ENCODE data around the gene LCA5. TPM values are rescaled to one million over a fixed set of nuclear protein-coding genes. Genes with fewer than 3 reads are reported as not detected.
"Not testable (repeated sequence)": the region's sequence is repeated elsewhere in the genome, so short reads cannot be mapped to it uniquely, and the experiment has no call there.

LCA5 gene
- total RNA-seq, 1 donor from 2014 or later = 9.1 TPM

DNA sequence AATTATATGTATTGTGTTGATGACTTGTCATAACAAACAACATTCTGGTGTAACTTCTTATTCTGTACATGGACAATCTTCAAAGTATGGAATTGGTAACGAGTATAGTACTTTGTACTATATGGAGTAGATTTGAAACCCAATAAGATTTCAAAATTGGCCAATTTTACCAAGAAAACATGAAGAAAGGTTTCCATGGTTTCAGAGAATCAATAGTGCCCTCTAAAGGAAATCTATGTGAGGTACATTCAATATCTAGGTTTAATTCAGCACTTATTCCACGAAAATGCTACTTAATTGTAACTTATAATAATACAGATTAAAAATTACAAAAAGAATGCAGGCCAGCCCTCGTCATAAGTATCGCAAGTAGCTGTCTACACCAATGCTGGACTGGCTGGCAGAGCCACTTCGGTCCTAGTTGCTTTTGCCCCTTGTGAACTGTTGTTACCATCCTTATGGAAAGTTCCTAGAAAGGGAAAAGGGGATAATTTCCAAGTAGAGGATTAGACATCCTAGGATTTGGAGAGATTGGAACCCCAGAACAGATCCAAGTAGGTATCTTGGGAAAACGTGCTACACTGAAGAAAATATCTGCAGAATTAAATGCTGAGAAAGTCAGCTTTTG lies 70.9 kb downstream of the LCA5 start:
- DNase-seq = peak; percentile 47

DNA sequence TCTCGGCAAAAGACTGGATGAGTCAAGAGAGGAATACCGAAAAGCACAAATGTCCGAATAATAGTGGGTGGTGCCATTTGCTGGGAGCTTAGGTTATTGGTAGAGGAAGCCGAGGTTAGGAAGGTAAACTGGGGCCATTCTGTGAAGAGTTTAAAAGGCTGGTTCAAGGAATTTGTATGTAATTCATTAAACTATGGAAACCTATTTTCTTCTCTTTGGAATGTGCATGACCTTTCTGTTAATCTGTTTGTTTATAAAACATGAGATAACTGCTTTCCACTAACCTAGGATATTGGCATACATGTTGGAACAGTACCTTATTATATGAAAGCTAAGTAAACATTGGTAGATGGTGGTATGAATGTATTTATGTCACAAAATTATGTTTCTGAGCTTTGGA lies 71.8 kb downstream of the LCA5 start:
- no peak for DNase-seq

DNA sequence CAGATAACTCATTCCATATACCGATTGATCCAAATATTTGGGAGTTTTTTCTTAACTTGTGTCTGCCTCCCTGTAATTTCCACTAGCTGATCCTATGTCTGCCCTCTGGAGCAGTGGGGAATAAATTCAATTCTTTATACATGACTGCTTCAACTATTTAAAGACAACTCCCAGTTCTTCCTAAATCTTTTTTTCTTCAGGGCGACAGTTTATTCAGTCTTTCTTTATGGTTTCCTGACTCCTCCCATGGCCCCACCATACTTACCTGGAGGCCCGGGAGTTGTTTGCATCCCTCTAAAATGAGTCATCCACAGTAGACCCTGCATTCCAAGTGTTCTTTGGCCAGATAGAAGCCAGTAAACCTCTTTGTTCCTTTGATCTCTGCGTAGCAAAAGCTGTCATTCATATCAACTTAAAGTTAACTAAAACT lies 73.6 kb downstream of the LCA5 start:
- no peak for DNase-seq

- no peak for DNase-seq
These were observed 76.0 kb downstream of the LCA5 start for GRCh38 chr6:79461205-79461604.

DNA sequence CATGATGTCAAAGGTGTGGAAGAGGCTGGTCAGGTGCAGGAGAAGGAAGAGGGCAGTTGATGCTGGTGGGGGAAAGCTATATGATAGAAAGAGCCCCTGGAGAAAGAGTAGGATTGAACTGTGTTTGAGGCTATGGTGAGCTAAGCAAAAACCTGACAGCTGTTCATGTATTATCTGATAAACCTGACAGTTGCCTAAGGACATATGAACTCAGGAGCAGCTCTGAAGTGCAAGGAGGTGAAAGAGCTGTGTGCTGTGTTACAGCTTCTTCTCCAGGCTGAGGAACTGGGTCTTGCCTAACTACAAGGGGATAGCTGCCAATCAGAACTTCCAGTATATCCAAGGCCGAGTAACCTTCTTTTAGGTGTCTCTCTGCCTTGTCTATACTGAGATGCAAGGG lies 81.8 kb downstream of the LCA5 start:
- DNase-seq = no peak

GRCh38 chr6:79453558-79454042 lies 83.6 kb downstream of the LCA5 start:
- no peak for DNase-seq

DNA sequence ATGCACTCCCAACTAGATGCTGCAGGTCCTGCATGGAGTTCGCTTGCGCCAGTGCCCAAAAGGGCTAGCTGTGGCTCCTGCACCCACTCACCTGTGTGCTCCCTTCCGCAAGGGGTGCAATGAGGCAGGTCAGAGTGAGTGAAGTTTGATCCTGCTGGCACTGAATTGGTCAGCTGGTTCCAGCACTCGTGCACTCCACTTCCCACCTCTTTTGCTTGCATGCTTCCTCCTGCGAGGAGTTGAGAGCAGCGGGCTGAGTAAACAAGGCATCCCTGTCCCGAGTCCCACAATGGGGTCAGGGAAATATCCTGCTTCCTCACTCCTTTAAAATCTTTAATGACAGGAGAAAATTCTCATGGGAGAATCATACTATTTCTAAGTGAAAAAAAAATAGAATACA lies 86.2 kb downstream of the LCA5 start:
- no peak for DNase-seq

GRCh38 chr6:79446006-79446405 lies 91.2 kb downstream of the LCA5 start:
- no peak for DNase-seq

- DNase-seq = not testable (repeated sequence)
These were observed 93.4 kb downstream of the LCA5 start for GRCh38 chr6:79443876-79444275.

DNA sequence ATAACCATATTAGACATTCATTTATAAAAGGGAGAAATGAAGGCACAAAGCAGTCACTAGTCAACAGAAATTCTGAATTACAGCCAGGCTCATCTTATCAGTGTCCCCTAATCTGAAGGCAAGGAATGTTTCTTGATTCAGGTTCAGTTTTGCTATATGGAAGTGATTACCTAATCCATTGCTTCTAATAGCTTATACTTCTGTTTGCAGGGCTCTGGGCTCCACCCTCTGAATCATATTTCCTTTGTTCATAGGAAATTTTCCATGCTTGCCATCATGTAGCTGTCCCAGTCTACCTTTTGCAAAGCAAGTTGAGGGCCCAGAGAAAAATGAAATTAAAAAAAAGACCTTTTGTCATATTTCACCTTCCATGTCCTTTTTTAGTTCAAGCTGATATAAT lies 96.0 kb downstream of the LCA5 start:
- DNase-seq = no peak

GRCh38 chr6:79440598-79440997 lies 96.6 kb downstream of the LCA5 start:
- DNase-seq = peak; percentile 41

GRCh38 chr6:79438030-79438429 lies 99.2 kb downstream of the LCA5 start:
- DNase-seq = peak; percentile 91

DNA sequence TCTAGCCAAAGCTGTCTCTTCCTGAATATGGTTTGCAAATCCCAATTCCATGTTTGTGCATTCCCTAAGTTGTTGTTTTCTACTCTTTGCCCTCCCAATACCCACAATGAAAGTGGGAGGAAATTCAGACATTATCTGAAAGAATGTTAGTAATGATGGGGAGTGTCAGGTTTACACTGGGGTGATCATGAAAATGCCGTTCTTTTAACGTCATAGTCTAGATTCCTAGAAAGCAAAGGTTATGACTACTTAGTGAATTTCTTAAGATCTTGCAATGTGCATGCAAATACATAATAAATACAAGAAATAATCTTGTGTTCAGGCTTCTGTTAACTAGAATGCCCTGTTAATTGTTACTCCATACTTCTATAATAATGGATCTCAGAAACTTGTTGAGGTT lies 101.0 kb downstream of the LCA5 start:
- DNase-seq = no peak

DNA sequence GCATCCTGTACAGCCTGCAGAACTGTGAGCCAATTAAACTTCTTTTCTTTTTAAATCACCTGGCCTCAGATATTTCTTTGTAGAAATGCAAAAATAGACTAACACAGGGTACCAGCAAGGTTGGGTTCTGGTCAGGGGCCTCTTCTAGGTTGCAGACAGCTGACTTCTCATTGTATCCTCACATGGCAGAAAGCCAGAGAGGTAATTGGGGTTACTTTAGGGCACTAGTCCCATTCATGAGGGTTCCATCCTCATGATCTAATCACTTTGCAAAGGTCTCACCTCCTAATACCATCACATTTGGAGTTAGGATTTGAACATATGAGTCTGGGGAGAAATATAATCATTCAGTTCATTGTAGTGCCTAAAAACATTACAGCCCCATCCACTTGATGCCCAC lies 101.5 kb downstream of the LCA5 start:
- DNase-seq = no peak

Small RNAs within 50 kb of the gene (small RNA-seq; reads per million reads assigned to genes)
- gene DBIP1 (ENCODE audit: low replicate concordance) = not detected

Other genes starting within 250 kb of the LCA5 start
- gene SH3BGRL2, start 93.9 kb upstream of the LCA5 start, total RNA-seq = 30.8 TPM

Measured in tongue (tissue), 3 donors.